ENCODE measurements around the gene PLEKHG1.

DNA sequence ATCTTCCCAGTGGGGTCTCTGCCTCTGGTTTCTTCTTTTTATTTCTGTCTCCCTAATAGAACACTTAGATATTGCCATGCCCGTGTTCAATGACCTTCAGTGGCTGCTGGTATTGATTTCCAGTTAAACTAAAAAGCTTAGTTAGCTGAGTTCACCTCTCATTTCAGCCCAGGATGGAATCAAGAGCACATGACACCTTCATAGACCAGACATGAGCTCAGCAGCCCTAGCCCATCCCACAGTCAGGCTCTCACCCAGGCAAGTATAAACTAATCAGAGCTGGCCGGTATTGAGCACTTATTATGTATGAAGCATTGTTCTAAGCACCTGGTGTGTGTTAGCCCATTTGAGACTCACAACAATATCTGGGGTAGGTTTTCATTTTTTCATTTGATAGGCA, 33.7 kb upstream of the PLEKHG1 start:
- TF ChIP-seq CTCF (IDR thresholded peaks at IDR 0.05) (no peak), POLR2A (IDR thresholded peaks at IDR 0.05) (no peak)
